Neuronal stem cell (in vitro differentiated cells): Measurements from ENCODE around the gene TOB1.

ENCODE experiments used
- DNase-seq: peaks from one replicate; pipeline ENCODE4 v3.0.0-alpha.2; 2013; ENCODE audit warnings: low spot score
- H2AFZ ChIP-seq: one replicate; pipeline ENCODE4 v1.6.1; 2013; ENCODE audit warnings: mild to moderate bottlenecking, low read length, inconsistent platforms
- H2AK5ac ChIP-seq: 2 replicates; pipeline ENCODE4 v1.6.1; 2013; ENCODE audit warnings: low read depth, mild to moderate bottlenecking, inconsistent platforms, low read length, moderate library complexity, mixed read lengths
- H2BK120ac ChIP-seq: 2 replicates; pipeline ENCODE4 v1.6.1; 2013; ENCODE audit warnings: low read depth, mild to moderate bottlenecking, inconsistent platforms, low read length, moderate library complexity, mixed read lengths
- H2BK12ac ChIP-seq: one replicate; pipeline ENCODE4 v1.6.1; 2013; ENCODE audit warnings: low read length, inconsistent platforms
- H2BK15ac ChIP-seq: 2 replicates; pipeline ENCODE4 v1.6.1; 2013; ENCODE audit warnings: mild to moderate bottlenecking, low read length, inconsistent platforms, mixed read lengths
- H2BK5ac ChIP-seq: one replicate; pipeline ENCODE4 v1.6.1; 2013; ENCODE audit warnings: inconsistent platforms, mild to moderate bottlenecking, low read length, moderate library complexity
- H3K14ac ChIP-seq: one replicate; pipeline ENCODE4 v1.6.1; 2013; ENCODE audit warnings: low read length, inconsistent platforms
- H3K18ac ChIP-seq: 2 replicates; pipeline ENCODE4 v1.6.1; 2013; ENCODE audit warnings: low read length, inconsistent platforms
- H3K23ac ChIP-seq: 2 replicates; pipeline ENCODE4 v1.6.1; 2013; ENCODE audit warnings: low read depth, mild to moderate bottlenecking, mixed read lengths, low read length, inconsistent platforms; ENCODE audit not compliant: poor library complexity
- H3K27ac ChIP-seq: replicated peaks from 3 replicates; pipeline ENCODE4 v1.5.1; 2013; ENCODE audit warnings: low read length, inconsistent platforms
- H3K27me3 ChIP-seq, 3 experiments: 2 replicates each; pipeline ENCODE4 v1.6.1; 2013; ENCODE audit warnings: low read length in 3 of 3, mild to moderate bottlenecking in 2 of 3, inconsistent platforms in 1 of 3, low read depth in 1 of 3, mixed read lengths in 1 of 3, moderate library complexity in 1 of 3; ENCODE audit not compliant: control insufficient read depth in 3 of 3, insufficient read depth in 3 of 3
- H3K36me3 ChIP-seq, 2 donors: replicated peaks in 1 of 2; 2 replicates each; pipeline ENCODE4 v1.6.1; 2013; ENCODE audit warnings: low read length in 2 of 2; ENCODE audit not compliant: control insufficient read depth in 2 of 2, insufficient read depth in 2 of 2
- H3K4ac ChIP-seq: 2 replicates; pipeline ENCODE4 v1.6.1; 2013; ENCODE audit warnings: inconsistent platforms, mild to moderate bottlenecking, low read length, moderate library complexity
- H3K4me1 ChIP-seq, 2 donors: 1 replicate in 1 of 2; 2 replicates in 1 of 2; pipeline ENCODE4 v1.6.1; 2013; ENCODE audit warnings: low read length in 2 of 2, low read depth in 1 of 2; ENCODE audit not compliant: control insufficient read depth in 2 of 2, insufficient read depth in 1 of 2
- H3K4me2 ChIP-seq: one replicate; pipeline ENCODE4 v1.6.1; 2013; ENCODE audit warnings: mild to moderate bottlenecking, low read length, inconsistent platforms; ENCODE audit not compliant: insufficient read depth, poor library complexity, severe bottlenecking
- H3K4me3 ChIP-seq, 2 donors: 2 replicates each; pipeline ENCODE4 v1.5.1; 2013; ENCODE audit warnings: low read length in 2 of 2, mild to moderate bottlenecking in 2 of 2, inconsistent platforms in 1 of 2, moderate library complexity in 1 of 2
- H3K79me1 ChIP-seq: one replicate; pipeline ENCODE4 v1.6.1; 2013; ENCODE audit warnings: low read depth, mild to moderate bottlenecking, inconsistent platforms, low read length, moderate library complexity
- H3K9ac ChIP-seq: one replicate; pipeline ENCODE4 v1.6.1; 2013; ENCODE audit warnings: mild to moderate bottlenecking, low read depth, low read length, inconsistent platforms; ENCODE audit not compliant: poor library complexity
- H3K9me3 ChIP-seq, 2 donors: replicated peaks in 1 of 2; 2 replicates each; pipeline versions ENCODE3 to v1.6.1; 2013; ENCODE audit warnings: low read length in 2 of 2, mild to moderate bottlenecking in 2 of 2, inconsistent platforms in 1 of 2, low read depth in 1 of 2, mixed read lengths in 1 of 2, moderate library complexity in 1 of 2; ENCODE audit not compliant: control insufficient read depth in 2 of 2, insufficient read depth in 1 of 2
- H4K8ac ChIP-seq: one replicate; pipeline ENCODE4 v1.6.1; 2013; ENCODE audit warnings: low read depth, mild to moderate bottlenecking, inconsistent platforms, low read length, moderate library complexity
- H4K91ac ChIP-seq: one replicate; pipeline ENCODE4 v1.6.1; 2013; ENCODE audit warnings: low read length, low read depth, mild to moderate bottlenecking, inconsistent platforms; ENCODE audit not compliant: poor library complexity
- WGBS, 2 donors: extraction: QIAGEN DNeasy Blood & Tissue Kit; methylation state at CpG; one replicate each; pipeline ENCODE4 v1.1.7; 2013; ENCODE audit warnings: missing lambda C conversion rate in 2 of 2, mixed read lengths in 1 of 2; ENCODE audit not compliant: insufficient read length in 2 of 2, insufficient replicate concordance in 1 of 2; ENCODE audit errors: extremely low coverage in 2 of 2; 5-methylcytosine and 5-hydroxymethylcytosine counted together

The TOB1 gene

GRCh38 chr17:50836826-50837225, 29.3 kb downstream of the TOB1 start:
- peak overlapping the region; percentile 14 for H2BK5ac ChIP-seq
- H2AFZ ChIP-seq = no peak overlapping the region
- DNase-seq = no peak
- H2AK5ac ChIP-seq = peak overlapping the region; percentile 97
- H3K9ac ChIP-seq = peak overlapping the region; percentile 63
- no CpG with 5 or more reads among the region's 11 CpGs for WGBS, 2 donors
- H2BK15ac ChIP-seq = peak overlapping the region; percentile 60
- no peaks in the 10 kb centered on the region for H3K36me3 ChIP-seq
- H3K18ac ChIP-seq = peak overlapping the region; percentile 67
- H3K4me1 ChIP-seq = peaks cover 22 to 25% of the 10 kb centered on the region in 2 donors
- H3K27ac ChIP-seq = no peak overlapping the region
- H3K4me3 ChIP-seq = no peak overlapping the region
- H2BK120ac ChIP-seq = no peak overlapping the region
- no peaks in the 10 kb centered on the region for H3K79me1 ChIP-seq
- peak overlapping the region; percentile 90 for H3K4ac ChIP-seq
- peaks cover 0 to 72% (median 4%) of the 10 kb centered on the region in 3 experiments for H3K27me3 ChIP-seq
- no peak overlapping the region for H3K14ac ChIP-seq
- peak overlapping the region; percentile 63 for H2BK12ac ChIP-seq
- peak overlapping the region; percentile 32 for H4K91ac ChIP-seq
- no peaks in the 10 kb centered on the region for H3K9me3 ChIP-seq
- no peak overlapping the region for H4K8ac ChIP-seq
- no peak overlapping the region for H3K4me2 ChIP-seq
- peak overlapping the region; percentile 69 for H3K23ac ChIP-seq

GRCh38 chr17:50835301-50836234, 30.6 kb downstream of the TOB1 start, which contains the start of gene WFIKKN2:
WFIKKN2 (plus strand) TSS chr17:50835586; CDS start chr17:50835938, 352 bp downstream.
- H3K9me3 ChIP-seq = no peaks in the 10 kb centered on the region
- no peaks in the 10 kb centered on the region for H3K79me1 ChIP-seq
- peak within 1 kb of the TSS; percentile 84 for H2BK15ac ChIP-seq
- peak within 1 kb of the TSS; percentile 22 for H3K23ac ChIP-seq
- H3K9ac ChIP-seq = peak within 1 kb of the TSS; percentile 53
- no peak within 1 kb of the TSS for H2BK5ac ChIP-seq
- no peak within 1 kb of the TSS for H3K4me2 ChIP-seq
- no peak within 1 kb of the TSS for H3K27ac ChIP-seq
- H2AK5ac ChIP-seq = peak within 1 kb of the TSS; percentile 73
- peak within 1 kb of the TSS; percentile 87 for H3K18ac ChIP-seq
- peaks cover 31 to 33% of the 10 kb centered on the region in 2 donors for H3K4me1 ChIP-seq
- WGBS, 2 donors = no CpG with 5 or more reads among the region's 39 CpGs
- DNase-seq = no peak
- H3K27me3 ChIP-seq = peaks cover 0 to 70% (median 4%) of the 10 kb centered on the region in 3 experiments
- peak within 1 kb of the TSS; percentile 73 for H2AFZ ChIP-seq
- H3K14ac ChIP-seq = no peak within 1 kb of the TSS
- no peaks in the 10 kb centered on the region for H3K36me3 ChIP-seq
- peak within 1 kb of the TSS in 1 of 2 donors; percentile 3 for H3K4me3 ChIP-seq
- H2BK120ac ChIP-seq = peak within 1 kb of the TSS; percentile 6
- no peak within 1 kb of the TSS for H4K91ac ChIP-seq
- no peak within 1 kb of the TSS for H3K4ac ChIP-seq
- no peak within 1 kb of the TSS for H4K8ac ChIP-seq
- no peak within 1 kb of the TSS for H2BK12ac ChIP-seq

GRCh38 chr17:50834429-50835300, 31.5 kb downstream of the TOB1 start:
- H3K4me3 ChIP-seq = peak overlapping the region in 1 of 2 donors; percentile 3
- no peak overlapping the region for H2BK15ac ChIP-seq

More at GRCh38 chr17:50834429-50835300, 31.5 kb downstream of the TOB1 start:
- Histone ChIP-seq H2AFZ (peak overlapping the region; percentile 73), H3K9ac (peak overlapping the region; percentile 53), H3K27me3 (peaks cover 0 to 68% (median 4%) of the 10 kb centered on the region in 3 experiments), H4K91ac (no peak overlapping the region), H3K36me3 (no peaks in the 10 kb centered on the region), H3K9me3 (no peaks in the 10 kb centered on the region), H3K18ac (no peak overlapping the region), H3K27ac (no peak overlapping the region), H4K8ac (no peak overlapping the region), H3K4ac (no peak overlapping the region), H2BK5ac (no peak overlapping the region), H3K23ac (peak overlapping the region; percentile 22), H3K14ac (no peak overlapping the region), H2BK12ac (no peak overlapping the region), H2BK120ac (peak overlapping the region; percentile 6), H2AK5ac (peak overlapping the region; percentile 73), H3K79me1 (no peaks in the 10 kb centered on the region), H3K4me1 (peaks cover 31 to 33% of the 10 kb centered on the region in 2 donors), H3K4me2 (no peak overlapping the region)
- no CpG with 5 or more reads among the region's 38 CpGs for WGBS, 2 donors
- no peak for DNase-seq
